ES-I3 (cell line): ENCODE data around the gene ZDHHC4.
"Not testable (repeated sequence)": the region's sequence is repeated elsewhere in the genome, so short reads cannot be mapped to it uniquely, and the experiment has no call there.

ENCODE experiments used
- H3K36me3 ChIP-seq: 2 replicates; pipeline ENCODE4 v1.6.1; 2013; ENCODE audit warnings: mild to moderate bottlenecking, low read length, control low read depth, moderate library complexity; ENCODE audit not compliant: insufficient read depth
- H3K4me1 ChIP-seq: 2 replicates; pipeline ENCODE4 v1.6.1; 2013; ENCODE audit warnings: mild to moderate bottlenecking, control low read depth, low read length; ENCODE audit not compliant: insufficient read depth
- H3K9ac ChIP-seq: 2 replicates; pipeline ENCODE4 v1.6.1; 2013; ENCODE audit warnings: low read depth, mild to moderate bottlenecking, low read length, moderate library complexity
- H3K9me3 ChIP-seq: 2 replicates; pipeline ENCODE4 v1.6.1; 2013; ENCODE audit warnings: mild to moderate bottlenecking, low read length, moderate library complexity; ENCODE audit not compliant: control insufficient read depth, insufficient read depth

The ZDHHC4 gene

GRCh38 chr7:6624246-6624611 is 47.0 kb downstream of the ZDHHC4 start:
- Histone ChIP-seq H3K4me1 (no peaks in the 10 kb centered on the region), H3K9ac (no peak overlapping the region), H3K36me3 (peaks cover 8% of the 10 kb centered on the region), H3K9me3 (no peaks in the 10 kb centered on the region)

DNA sequence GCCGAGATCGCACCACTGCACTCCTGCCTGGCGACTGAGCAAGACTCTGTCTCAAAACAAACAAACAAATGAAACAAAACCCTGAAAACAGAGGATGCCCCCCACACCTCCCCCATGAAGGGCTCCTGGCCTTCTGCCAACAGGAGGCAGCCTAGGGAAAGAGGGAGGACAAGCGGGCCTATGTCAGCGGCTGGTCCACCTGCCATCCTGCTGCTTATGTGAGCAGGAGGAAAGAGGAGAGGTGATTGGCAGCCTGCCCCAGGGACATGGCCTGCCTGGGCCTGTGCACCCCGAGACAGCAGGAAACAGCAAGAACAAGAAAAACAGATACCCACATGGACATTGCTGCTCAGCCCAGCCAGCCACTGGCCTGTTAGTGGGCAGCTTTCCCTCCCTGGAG is 50.8 kb downstream of the ZDHHC4 start:
- no peaks in the 10 kb centered on the region for H3K9me3 ChIP-seq
- no peaks in the 10 kb centered on the region for H3K4me1 ChIP-seq
- H3K9ac ChIP-seq, result no peak overlapping the region
- H3K36me3 ChIP-seq, result peaks cover 1% of the 10 kb centered on the region; the same call in 1 of the 2 replicates

- Histone ChIP-seq H3K9ac (no peak overlapping the region), H3K36me3 (no peaks in the 10 kb centered on the region), H3K4me1 (no peaks in the 10 kb centered on the region), H3K9me3 (no peaks in the 10 kb centered on the region)
These were observed 53.0 kb downstream of the ZDHHC4 start for GRCh38 chr7:6630007-6630849.

DNA sequence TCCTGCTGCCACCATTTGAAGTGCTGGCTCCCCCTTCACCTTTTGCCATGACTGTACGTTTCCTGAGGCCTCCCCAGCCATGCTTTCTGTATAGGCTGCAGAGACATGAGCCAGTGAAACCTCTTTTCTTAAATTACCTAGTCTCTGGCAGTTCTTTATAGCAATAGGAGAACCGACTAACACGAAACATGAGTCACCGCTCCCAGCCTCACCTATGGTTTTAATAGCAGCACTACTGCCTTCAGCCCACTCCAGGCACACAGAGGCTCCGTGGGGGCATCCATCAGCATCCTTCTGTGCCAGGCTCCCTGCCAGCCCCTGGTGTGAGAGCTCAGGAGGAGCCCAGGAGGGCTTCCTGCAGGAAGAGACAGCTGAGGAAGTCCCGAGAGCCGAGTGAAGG is 54.4 kb downstream of the ZDHHC4 start:
- Histone ChIP-seq H3K36me3 (no peaks in the 10 kb centered on the region), H3K9me3 (no peaks in the 10 kb centered on the region), H3K4me1 (no peaks in the 10 kb centered on the region), H3K9ac (no peak overlapping the region)

GRCh38 chr7:6634021-6634420 is 56.8 kb downstream of the ZDHHC4 start:
- Histone ChIP-seq H3K9ac (no peak overlapping the region), H3K36me3 (no peaks in the 10 kb centered on the region), H3K4me1 (no peaks in the 10 kb centered on the region), H3K9me3 (no peaks in the 10 kb centered on the region)

DNA sequence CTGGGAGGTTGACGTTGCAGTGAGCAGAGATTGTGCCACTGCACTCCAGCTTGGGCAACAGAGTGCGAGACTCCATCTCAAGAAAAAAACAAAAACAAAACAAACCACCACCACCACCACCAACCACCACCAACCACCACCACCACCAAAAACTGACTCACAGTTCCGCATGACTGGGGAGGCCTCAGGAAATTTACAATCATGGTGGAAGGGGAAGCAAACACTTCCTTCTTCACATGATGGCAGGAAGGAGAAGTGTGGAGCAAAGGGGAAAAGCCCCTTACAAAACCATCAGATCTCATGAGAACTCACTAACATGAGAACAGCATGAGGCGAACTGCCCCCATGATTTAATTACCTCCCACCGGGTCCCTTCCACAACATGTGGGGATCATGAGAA is 57.7 kb downstream of the ZDHHC4 start:
- not testable (repeated sequence) for H3K9me3 ChIP-seq, H3K4me1 ChIP-seq, H3K36me3 ChIP-seq, H3K9ac ChIP-seq

- no peaks in the 10 kb centered on the region for H3K36me3 ChIP-seq
- no peaks in the 10 kb centered on the region for H3K4me1 ChIP-seq
- H3K9ac ChIP-seq, result peak within 1 kb of the TSS; percentile 76
- H3K9me3 ChIP-seq, result no peaks in the 10 kb centered on the region
These were observed 59.7 kb downstream of the ZDHHC4 start, which contains the start of gene ZNF316 for GRCh38 chr7:6636741-6637543. Gene ZNF316 (plus strand): TSS chr7:6637318. CDS start chr7:6642410, 5,092 bp downstream.

DNA sequence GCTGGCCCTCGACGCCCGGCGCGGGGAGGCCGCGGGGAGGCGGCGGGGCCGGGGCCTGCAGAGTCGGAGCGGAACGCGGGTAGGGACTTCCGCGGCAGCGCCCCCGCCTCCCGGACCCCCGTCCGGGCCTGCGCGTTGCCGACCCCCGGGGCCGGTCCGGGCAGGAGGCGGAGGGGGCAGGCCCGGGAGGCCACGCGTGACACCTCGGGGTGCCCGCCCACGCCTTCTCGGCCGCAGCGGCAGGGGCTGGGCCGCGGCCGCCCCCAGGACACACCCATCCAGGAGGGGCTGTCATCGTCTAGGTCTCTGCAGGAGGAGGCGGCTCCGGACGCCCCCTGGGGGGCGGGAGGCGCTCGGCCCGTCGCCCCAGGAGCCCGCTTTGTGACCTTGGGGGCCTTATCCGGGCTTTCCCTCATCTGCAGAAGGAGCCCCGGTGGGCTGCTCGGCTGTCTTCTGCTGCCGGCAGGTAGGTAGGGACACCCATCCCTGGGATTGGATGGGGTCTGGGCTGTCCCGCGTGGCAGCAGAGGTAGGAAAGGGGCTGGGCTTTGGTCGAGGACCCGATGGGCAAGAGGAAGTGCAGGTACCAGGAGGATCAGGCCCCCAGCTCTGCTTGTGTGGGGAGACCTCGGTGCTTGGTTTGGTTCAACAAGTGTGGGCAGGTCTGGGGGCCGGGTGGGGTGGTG is 60.4 kb downstream of the ZDHHC4 start:
- Histone ChIP-seq H3K4me1 (no peaks in the 10 kb centered on the region), H3K9me3 (no peaks in the 10 kb centered on the region), H3K36me3 (no peaks in the 10 kb centered on the region), H3K9ac (peak overlapping the region; percentile 56; the same call in 1 of the 2 replicates)
